Measurements from ENCODE around the gene PTMS.

DNA sequence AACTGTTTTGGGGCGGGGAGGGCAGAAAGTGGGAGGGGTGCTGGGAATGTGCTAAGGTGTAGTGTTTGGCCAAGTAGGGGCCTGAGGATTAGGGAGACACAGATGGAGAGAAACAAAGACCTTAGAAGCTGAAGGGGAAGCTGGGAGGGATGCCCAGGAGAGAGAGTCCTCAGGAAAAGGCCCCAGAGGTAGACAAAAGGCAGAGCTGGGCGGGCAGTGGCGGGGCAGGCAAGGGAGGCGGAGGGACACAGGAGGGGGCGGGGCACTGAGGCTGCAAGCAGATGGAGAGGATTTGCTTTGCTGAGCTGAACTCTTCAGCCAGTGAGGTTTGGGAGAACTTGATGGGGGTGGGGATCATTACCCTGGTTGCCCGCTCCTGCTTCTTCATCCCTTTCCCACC, 2.8 kb downstream of the PTMS start:
- TF ChIP-seq ARID2 (CRISPR knock-in tag; IDR thresholded peaks at IDR 0.05; ENCODE audit: borderline replicate concordance) (no peak), ZSCAN25 (CRISPR knock-in tag; IDR thresholded peaks at IDR 0.05) (no peak), HNRNPLL (IDR thresholded peaks at IDR 0.05; ENCODE audit: low read depth, low read length, poor library complexity, severe bottlenecking) (no peak), RAD51 (IDR thresholded peaks at IDR 0.05; ENCODE audit: borderline replicate concordance) (no peak), ZKSCAN8 (CRISPR knock-in tag; IDR thresholded peaks at IDR 0.05; ENCODE audit: borderline replicate concordance) (no peak), SUZ12 (IDR thresholded peaks at IDR 0.05; ENCODE audit: low read depth, low read length) (no peak), NBN (conservative IDR thresholded peaks at IDR 0.05) (no peak)
- TF ChIP-seq, protein P1, sequence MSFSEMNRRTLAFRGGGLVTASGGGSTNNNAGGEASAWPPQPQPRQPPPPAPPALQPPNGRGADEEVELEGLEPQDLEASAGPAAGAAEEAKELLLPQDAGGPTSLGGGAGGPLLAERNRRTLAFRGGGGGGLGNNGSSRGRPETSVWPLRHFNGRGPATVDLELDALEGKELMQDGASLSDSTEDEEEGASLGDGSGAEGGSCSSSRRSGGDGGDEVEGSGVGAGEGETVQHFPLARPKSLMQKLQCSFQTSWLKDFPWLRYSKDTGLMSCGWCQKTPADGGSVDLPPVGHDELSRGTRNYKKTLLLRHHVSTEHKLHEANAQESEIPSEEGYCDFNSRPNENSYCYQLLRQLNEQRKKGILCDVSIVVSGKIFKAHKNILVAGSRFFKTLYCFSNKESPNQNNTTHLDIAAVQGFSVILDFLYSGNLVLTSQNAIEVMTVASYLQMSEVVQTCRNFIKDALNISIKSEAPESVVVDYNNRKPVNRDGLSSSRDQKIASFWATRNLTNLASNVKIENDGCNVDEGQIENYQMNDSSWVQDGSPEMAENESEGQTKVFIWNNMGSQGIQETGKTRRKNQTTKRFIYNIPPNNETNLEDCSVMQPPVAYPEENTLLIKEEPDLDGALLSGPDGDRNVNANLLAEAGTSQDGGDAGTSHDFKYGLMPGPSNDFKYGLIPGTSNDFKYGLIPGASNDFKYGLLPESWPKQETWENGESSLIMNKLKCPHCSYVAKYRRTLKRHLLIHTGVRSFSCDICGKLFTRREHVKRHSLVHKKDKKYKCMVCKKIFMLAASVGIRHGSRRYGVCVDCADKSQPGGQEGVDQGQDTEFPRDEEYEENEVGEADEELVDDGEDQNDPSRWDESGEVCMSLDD (CRISPR knock-in tag; IDR thresholded peaks at IDR 0.05; ENCODE audit: borderline replicate concordance) = no peak

Data from HepG2 (cell line).